ENCODE measurements around the gene RNF180. TPM values are rescaled to one million over a fixed set of nuclear protein-coding genes. Genes with fewer than 3 reads are reported as not detected.
"Not testable (repeated sequence)": the region's sequence is repeated elsewhere in the genome, so short reads cannot be mapped to it uniquely, and the experiment has no call there.

RNF180 gene
- polyA plus RNA-seq, 10 donors: 0.86 to 2.4 (median 1.3) TPM

GRCh38 chr5:64166201-64166959 is 737 bp downstream of the RNF180 start:
- DNase-seq: peak in 1 of 3 donors; percentile 40

GRCh38 chr5:64176301-64176700 is 10.7 kb downstream of the RNF180 start:
- no peak for DNase-seq

GRCh38 chr5:64180661-64181343 is 15.2 kb downstream of the RNF180 start:
- DNase-seq: no peak

- DNase-seq: no peak
Observed at GRCh38 chr5:64181440-64181839, 15.8 kb downstream of the RNF180 start.

GRCh38 chr5:64183956-64184355 is 18.3 kb downstream of the RNF180 start:
- no peak for DNase-seq

GRCh38 chr5:64184832-64185231 is 19.2 kb downstream of the RNF180 start:
- no peak for DNase-seq

- DNase-seq: no peak
Observed at GRCh38 chr5:64188776-64189175, 23.1 kb downstream of the RNF180 start.

- DNase-seq: no peak
Observed at GRCh38 chr5:64190562-64191306, 25.1 kb downstream of the RNF180 start.

- no peak for DNase-seq
Observed at GRCh38 chr5:64195981-64196380, 30.3 kb downstream of the RNF180 start.

- no peak for DNase-seq
Observed at GRCh38 chr5:64199425-64199824, 33.8 kb downstream of the RNF180 start.

GRCh38 chr5:64201996-64202395 is 36.4 kb downstream of the RNF180 start:
- DNase-seq: no peak

- DNase-seq: no peak
Observed at GRCh38 chr5:64206653-64207052, 41.0 kb downstream of the RNF180 start.

- DNase-seq: peak in 2 of 3 donors; percentile 7 to 29
Observed at GRCh38 chr5:64207978-64208377, 42.3 kb downstream of the RNF180 start.

- DNase-seq: no peak
Observed at GRCh38 chr5:64209353-64209752, 43.7 kb downstream of the RNF180 start.

GRCh38 chr5:64210866-64211265 is 45.2 kb downstream of the RNF180 start:
- DNase-seq: peak in 2 of 3 donors; percentile 5 to 60

- DNase-seq: no peak
Observed at GRCh38 chr5:64213011-64213410, 47.4 kb downstream of the RNF180 start.

- no peak for DNase-seq
Observed at GRCh38 chr5:64213531-64213930, 47.9 kb downstream of the RNF180 start.

GRCh38 chr5:64214132-64214531 is 48.5 kb downstream of the RNF180 start:
- DNase-seq: no peak

GRCh38 chr5:64221911-64222310 is 56.3 kb downstream of the RNF180 start:
- DNase-seq: no peak

- not testable (repeated sequence) for DNase-seq
Observed at GRCh38 chr5:64225286-64225981, 59.8 kb downstream of the RNF180 start.

- DNase-seq: not testable (repeated sequence)
Observed at GRCh38 chr5:64227131-64227537, 61.5 kb downstream of the RNF180 start.

Data from muscle of back (tissue), 11 donors.